HepG2 (cell line): Measurements from ENCODE around the gene NUP214.

Experiments
- CREM ChIP-seq, 2 experiments: sonication (generic) in 1 of 2; formaldehyde crosslinking in 1 of 2; IDR thresholded peaks; 2 replicates each; pipeline versions ENCODE4 v1.4.0 to v1.6.1; 2016 to 2020; ENCODE audit warnings: antibody characterized with exemption in 1 of 2, mild to moderate bottlenecking in 1 of 2, missing genetic modification reagents in 1 of 2
- KLF13 ChIP-seq: sonication (generic); formaldehyde crosslinking; IDR thresholded peaks from 2 replicates; pipeline ENCODE4 v1.4.0; 2020; ENCODE audit warnings: mild to moderate bottlenecking, missing genetic modification reagents
- MBNL3 ChIP-seq: fragments of 250-450 bp; sonication (Bioruptor Pico); conservative IDR thresholded peaks from 2 replicates; pipeline ENCODE4 v1.8.0; 2022; ENCODE audit warnings: mild to moderate bottlenecking, inconsistent platforms
- NPAS2 ChIP-seq: sonication (generic); formaldehyde crosslinking; IDR thresholded peaks from 2 replicates; pipeline ENCODE4 v1.8.0; 2022; ENCODE audit warnings: mild to moderate bottlenecking, missing genetic modification reagents, borderline replicate concordance
- NR1H2 ChIP-seq: sonication (generic); formaldehyde crosslinking; IDR thresholded peaks from 2 replicates; pipeline ENCODE4 v1.8.1; 2022; ENCODE audit warnings: low read depth, missing genetic modification reagents, borderline replicate concordance
- NR2F6 ChIP-seq, 2 experiments: IDR thresholded peaks; 2 replicates each; pipeline ENCODE4 v1.6.1; 2016; ENCODE audit warnings: antibody characterized with exemption in 1 of 2, mild to moderate bottlenecking in 1 of 2
- SIN3A ChIP-seq: IDR thresholded peaks from 2 replicates; pipeline ENCODE4 v1.6.1; 2011; ENCODE audit warnings: low read depth, mild to moderate bottlenecking, control low read depth, low read length, borderline replicate concordance
- ZBTB21 ChIP-seq: sonication (generic); formaldehyde crosslinking; IDR thresholded peaks from 2 replicates; pipeline ENCODE4 v1.4.0; 2020; ENCODE audit warnings: missing genetic modification reagents
- ZNF747 ChIP-seq: sonication (generic); formaldehyde crosslinking; IDR thresholded peaks from 2 replicates; pipeline ENCODE4 v1.8.1; 2023; ENCODE audit warnings: missing genetic modification reagents, mild to moderate bottlenecking, borderline replicate concordance
- ZNF883 ChIP-seq: sonication (generic); formaldehyde crosslinking; IDR thresholded peaks from 2 replicates; pipeline ENCODE4 v1.5.1; 2020; ENCODE audit warnings: mild to moderate bottlenecking, missing genetic modification reagents; ENCODE audit errors: not compliant biosample characterization
- ZSCAN29 ChIP-seq: sonication (generic); formaldehyde crosslinking; conservative IDR thresholded peaks from 2 replicates; pipeline ENCODE4 v1.4.0; 2020; ENCODE audit warnings: mild to moderate bottlenecking, missing genetic modification reagents
- ZZZ3 ChIP-seq: sonication (generic); formaldehyde crosslinking; IDR thresholded peaks from 2 replicates; pipeline ENCODE4 v1.4.0; 2020; ENCODE audit warnings: missing genetic modification reagents, mild to moderate bottlenecking, borderline replicate concordance
- TF ChIP-seq, protein P1 (sequence below): sonication (generic); formaldehyde crosslinking; IDR thresholded peaks from 2 replicates; pipeline ENCODE4 v1.4.0; 2020; ENCODE audit warnings: mild to moderate bottlenecking, missing genetic modification reagents, borderline replicate concordance
- TF ChIP-seq, protein P2 (sequence below): sonication (generic); formaldehyde crosslinking; IDR thresholded peaks from 2 replicates; pipeline ENCODE4 v1.5.0; 2020; ENCODE audit warnings: mild to moderate bottlenecking, missing genetic modification reagents, moderate library complexity

DNA sequence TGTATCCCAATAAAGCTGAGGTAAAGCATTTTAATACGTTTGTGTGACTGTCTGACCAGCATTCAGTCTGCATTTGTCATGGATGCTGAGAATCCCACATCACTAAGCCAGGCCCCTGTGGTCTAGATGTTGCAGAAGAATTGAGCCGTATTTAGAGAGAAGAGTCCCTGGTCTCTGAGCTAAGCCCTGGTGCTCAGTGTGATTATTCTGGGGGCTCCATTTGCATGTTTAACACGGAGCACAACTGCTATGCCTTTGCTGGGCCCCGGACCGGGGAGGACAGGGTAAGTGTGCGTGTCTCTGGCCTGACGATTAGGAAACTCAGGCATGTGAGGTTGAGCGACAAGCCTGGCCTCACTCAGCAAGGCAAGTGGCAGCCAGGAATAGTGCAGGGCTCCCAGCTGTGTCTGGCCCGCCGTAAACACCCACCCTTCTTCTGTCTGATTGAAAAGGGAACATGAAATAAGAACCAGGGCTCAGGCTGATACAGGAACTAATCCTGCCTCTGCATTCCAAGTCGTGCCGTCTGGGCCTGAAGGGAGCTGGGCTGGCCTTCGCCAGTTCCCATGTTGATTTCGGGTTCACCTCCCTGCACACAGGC lies 128.6 kb downstream of the NUP214 start:
- TF ChIP-seq ZZZ3 (no peak), NR1H2 (no peak), KLF13 (no peak), ZBTB21 (CRISPR knock-in tag) (no peak), MBNL3 (CRISPR knock-in tag) (no peak), SIN3A (no peak), ZNF883 (CRISPR knock-in tag) (no peak), NR2F6 (IDR thresholded peaks at IDR 0.05) (no peak), NR2F6 (CRISPR knock-in tag; IDR thresholded peaks at IDR 0.05) (no peak), CREM (IDR thresholded peaks at IDR 0.05) (no peak), CREM (CRISPR knock-in tag; IDR thresholded peaks at IDR 0.05) (no peak), NPAS2 (CRISPR knock-in tag) (no peak), ZSCAN29 (CRISPR knock-in tag) (no peak), ZNF747 (CRISPR knock-in tag) (no peak)
- TF ChIP-seq, protein P1, sequence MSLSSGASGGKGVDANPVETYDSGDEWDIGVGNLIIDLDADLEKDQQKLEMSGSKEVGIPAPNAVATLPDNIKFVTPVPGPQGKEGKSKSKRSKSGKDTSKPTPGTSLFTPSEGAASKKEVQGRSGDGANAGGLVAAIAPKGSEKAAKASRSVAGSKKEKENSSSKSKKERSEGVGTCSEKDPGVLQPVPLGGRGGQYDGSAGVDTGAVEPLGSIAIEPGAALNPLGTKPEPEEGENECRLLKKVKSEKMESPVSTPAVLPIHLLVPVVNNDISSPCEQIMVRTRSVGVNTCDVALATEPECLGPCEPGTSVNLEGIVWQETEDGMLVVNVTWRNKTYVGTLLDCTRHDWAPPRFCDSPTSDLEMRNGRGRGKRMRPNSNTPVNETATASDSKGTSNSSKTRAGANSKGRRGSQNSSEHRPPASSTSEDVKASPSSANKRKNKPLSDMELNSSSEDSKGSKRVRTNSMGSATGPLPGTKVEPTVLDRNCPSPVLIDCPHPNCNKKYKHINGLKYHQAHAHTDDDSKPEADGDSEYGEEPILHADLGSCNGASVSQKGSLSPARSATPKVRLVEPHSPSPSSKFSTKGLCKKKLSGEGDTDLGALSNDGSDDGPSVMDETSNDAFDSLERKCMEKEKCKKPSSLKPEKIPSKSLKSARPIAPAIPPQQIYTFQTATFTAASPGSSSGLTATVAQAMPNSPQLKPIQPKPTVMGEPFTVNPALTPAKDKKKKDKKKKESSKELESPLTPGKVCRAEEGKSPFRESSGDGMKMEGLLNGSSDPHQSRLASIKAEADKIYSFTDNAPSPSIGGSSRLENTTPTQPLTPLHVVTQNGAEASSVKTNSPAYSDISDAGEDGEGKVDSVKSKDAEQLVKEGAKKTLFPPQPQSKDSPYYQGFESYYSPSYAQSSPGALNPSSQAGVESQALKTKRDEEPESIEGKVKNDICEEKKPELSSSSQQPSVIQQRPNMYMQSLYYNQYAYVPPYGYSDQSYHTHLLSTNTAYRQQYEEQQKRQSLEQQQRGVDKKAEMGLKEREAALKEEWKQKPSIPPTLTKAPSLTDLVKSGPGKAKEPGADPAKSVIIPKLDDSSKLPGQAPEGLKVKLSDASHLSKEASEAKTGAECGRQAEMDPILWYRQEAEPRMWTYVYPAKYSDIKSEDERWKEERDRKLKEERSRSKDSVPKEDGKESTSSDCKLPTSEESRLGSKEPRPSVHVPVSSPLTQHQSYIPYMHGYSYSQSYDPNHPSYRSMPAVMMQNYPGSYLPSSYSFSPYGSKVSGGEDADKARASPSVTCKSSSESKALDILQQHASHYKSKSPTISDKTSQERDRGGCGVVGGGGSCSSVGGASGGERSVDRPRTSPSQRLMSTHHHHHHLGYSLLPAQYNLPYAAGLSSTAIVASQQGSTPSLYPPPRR, result no peak
- TF ChIP-seq, protein P2, sequence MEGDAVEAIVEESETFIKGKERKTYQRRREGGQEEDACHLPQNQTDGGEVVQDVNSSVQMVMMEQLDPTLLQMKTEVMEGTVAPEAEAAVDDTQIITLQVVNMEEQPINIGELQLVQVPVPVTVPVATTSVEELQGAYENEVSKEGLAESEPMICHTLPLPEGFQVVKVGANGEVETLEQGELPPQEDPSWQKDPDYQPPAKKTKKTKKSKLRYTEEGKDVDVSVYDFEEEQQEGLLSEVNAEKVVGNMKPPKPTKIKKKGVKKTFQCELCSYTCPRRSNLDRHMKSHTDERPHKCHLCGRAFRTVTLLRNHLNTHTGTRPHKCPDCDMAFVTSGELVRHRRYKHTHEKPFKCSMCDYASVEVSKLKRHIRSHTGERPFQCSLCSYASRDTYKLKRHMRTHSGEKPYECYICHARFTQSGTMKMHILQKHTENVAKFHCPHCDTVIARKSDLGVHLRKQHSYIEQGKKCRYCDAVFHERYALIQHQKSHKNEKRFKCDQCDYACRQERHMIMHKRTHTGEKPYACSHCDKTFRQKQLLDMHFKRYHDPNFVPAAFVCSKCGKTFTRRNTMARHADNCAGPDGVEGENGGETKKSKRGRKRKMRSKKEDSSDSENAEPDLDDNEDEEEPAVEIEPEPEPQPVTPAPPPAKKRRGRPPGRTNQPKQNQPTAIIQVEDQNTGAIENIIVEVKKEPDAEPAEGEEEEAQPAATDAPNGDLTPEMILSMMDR, result no peak
